DMS153 treated with DMSO at 0.1 percent for 48 hours (cell line): Measurements from ENCODE around the gene MRPL39.

Experiments
- DNase-seq: peaks from one replicate; lab custom pipeline; 2025; ENCODE audit not compliant: unreplicated experiment; lab: John Stamatoyannopoulos, UW

MRPL39 gene

DNA sequence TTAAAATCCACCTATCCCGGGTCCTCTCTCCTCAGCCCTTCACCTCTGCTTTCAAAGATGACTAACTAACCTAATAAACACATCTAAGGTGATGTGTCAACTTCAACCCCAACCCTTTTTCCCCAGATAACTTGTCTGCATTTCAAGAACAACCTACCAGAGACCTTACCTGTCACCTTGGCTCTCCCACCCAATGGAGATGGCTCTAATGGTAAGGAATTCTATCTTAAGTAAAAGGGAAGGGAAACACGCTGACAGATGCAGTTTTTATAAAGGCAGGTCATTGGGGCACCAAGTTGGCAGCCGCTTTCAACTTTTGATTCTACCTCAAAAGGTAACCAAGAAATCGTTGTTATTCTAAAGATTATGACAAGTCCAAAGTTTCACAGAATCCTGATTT is 37.6 kb downstream of the MRPL39 start:
- DNase-seq: no peak

GRCh38 chr21:25569084-25569483 is 38.2 kb downstream of the MRPL39 start:
- DNase-seq: no peak

DNA sequence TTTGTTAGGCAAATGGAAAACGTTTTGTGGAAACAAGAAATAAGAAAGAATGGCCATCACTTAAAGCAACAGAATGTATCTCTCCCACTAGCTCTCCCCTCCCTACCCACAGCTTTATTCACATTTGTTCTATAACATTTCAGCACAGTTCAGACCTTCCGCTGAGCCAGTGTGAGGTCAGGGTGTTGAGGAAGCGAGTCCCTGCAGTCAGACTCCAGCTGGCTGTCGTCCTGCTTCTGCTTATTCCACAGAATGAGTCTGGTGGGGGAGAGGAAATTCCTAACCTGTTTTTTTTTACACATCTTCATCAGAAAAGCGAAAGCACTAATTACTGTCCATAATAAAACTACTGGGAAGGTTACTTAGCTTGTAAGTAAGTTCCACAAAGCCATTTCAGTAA is 39.0 kb downstream of the MRPL39 start:
- DNase-seq: no peak

DNA sequence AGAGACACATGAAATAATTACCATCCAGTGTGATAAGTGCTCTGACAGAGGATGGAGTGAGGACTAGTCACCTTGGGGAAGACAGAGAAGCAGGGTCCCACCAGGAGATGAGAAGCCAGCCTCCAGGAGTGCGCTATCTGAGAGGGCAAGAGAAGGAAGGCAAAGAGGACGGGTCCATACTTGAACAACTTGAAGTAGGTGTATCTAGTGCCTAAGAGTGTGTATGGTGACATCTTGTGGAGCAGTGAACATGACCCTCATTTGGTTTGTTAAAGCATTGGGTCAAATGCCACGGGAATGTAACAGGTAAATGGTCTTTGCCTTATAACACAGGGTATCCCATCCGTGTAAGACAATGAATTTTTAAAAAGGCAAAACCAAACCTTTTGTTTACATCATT is 39.8 kb downstream of the MRPL39 start:
- no peak for DNase-seq

- no peak for DNase-seq
Measured at GRCh38 chr21:25566645-25567044, 40.6 kb downstream of the MRPL39 start.

- DNase-seq: no peak
Measured at GRCh38 chr21:25565272-25566211, 41.7 kb downstream of the MRPL39 start.

- DNase-seq: no peak
Measured at GRCh38 chr21:25564349-25564948, 42.8 kb downstream of the MRPL39 start.

GRCh38 chr21:25563361-25564116 is 43.7 kb downstream of the MRPL39 start:
- DNase-seq: no peak

- DNase-seq: no peak
Measured at GRCh38 chr21:25562660-25563059, 44.6 kb downstream of the MRPL39 start.

GRCh38 chr21:25561668-25562641 is 45.3 kb downstream of the MRPL39 start:
- no peak for DNase-seq

DNA sequence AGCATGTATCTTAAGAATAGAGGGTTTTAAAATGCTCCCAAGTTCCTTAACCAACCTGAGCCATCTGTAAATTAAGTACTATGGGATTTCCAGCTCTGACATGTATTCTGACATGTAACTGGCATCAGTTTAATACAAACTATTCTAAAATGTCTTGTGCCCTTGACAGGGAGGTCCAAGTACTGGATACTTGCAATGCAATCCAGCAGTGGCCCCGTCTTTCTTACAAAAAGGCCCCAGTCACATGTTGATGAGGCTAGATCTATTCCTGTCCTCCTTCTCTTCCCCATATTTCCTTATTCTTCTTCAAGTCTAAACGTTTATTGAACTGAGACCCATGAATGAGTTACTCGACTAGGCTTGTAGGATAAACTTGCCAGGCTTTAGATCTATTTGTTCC is 46.4 kb downstream of the MRPL39 start:
- no peak for DNase-seq

- no peak for DNase-seq
Measured at GRCh38 chr21:25560271-25560685, 47.0 kb downstream of the MRPL39 start.

DNA sequence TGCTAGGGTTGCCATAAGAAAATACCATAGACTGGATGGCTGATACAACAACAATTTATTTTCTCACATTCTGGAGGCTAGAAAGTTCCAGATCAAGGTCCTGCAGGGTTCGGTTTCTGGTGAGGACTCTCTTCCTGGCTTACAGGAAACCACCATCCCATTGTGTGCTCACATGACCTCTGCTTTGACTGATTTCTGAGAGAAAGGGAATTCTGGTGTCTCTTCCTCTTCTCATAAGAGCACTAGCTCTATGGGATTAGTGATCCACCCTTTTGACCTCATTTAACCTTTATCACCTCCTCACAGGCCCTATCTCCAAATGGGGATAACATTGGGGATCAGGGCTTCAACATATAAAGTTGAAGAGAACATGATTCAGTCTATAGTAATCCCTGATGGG is 47.5 kb downstream of the MRPL39 start:
- DNase-seq: no peak

GRCh38 chr21:25558123-25558522 is 49.2 kb downstream of the MRPL39 start:
- no peak for DNase-seq

DNA sequence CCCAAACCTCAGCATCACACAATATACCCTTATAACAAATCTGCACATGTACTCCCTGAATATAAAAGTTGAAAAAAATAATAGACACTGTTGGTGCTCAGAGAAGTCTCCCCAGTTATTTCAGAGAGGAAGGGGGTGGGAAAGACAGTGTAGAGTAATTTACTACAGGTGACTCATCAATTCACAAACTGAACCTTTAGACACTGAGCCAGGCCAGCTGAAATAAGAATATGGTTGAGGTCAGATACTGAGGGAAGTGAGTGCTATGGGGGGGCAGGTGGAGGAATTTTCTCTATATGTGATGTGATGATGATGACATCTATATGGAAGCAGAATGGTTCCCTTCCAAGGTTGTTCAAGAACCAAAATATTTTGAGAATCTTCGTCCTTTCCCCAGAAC is 50.1 kb downstream of the MRPL39 start:
- no peak for DNase-seq

DNA sequence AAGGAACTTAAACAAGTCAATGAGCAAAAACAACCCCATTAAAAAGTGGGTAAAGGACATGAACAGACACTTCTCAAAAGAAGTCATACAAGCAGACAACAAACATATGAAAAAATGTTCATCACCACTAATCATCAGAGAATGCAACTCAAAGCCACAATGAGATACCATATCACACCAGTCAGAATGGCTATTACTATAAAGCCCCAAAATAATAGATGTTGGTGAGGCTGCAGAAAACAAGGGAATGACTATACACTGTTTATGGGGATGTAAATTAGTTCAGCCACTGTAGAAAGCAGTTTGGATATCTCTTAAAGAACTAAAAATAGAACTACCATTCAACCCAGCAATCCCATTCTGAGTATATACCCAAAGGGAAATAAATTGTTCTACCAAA is 51.2 kb downstream of the MRPL39 start:
- DNase-seq: no peak

GRCh38 chr21:25555492-25555891 is 51.8 kb downstream of the MRPL39 start:
- DNase-seq: no peak

DNA sequence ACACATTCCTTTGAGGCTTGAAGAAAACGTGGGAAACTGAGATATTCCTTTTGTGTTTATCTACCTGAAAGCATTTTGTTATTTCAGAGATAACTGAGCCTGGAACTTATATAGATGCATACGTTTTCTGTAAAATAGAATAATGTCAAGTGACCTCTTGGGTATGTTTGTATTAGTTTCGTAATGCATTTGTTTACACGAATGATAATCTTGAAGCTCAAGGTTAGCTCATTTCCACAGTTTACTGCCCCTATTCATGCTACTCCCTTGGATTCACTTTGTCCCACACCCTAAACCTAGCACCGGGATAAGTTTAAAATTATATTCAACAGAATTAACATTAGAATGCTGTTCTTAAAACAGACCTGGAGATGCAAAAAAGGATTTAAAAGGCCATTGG is 54.4 kb downstream of the MRPL39 start:
- no peak for DNase-seq

- DNase-seq: no peak
Measured at GRCh38 chr21:25551569-25551968, 55.7 kb downstream of the MRPL39 start.

DNA sequence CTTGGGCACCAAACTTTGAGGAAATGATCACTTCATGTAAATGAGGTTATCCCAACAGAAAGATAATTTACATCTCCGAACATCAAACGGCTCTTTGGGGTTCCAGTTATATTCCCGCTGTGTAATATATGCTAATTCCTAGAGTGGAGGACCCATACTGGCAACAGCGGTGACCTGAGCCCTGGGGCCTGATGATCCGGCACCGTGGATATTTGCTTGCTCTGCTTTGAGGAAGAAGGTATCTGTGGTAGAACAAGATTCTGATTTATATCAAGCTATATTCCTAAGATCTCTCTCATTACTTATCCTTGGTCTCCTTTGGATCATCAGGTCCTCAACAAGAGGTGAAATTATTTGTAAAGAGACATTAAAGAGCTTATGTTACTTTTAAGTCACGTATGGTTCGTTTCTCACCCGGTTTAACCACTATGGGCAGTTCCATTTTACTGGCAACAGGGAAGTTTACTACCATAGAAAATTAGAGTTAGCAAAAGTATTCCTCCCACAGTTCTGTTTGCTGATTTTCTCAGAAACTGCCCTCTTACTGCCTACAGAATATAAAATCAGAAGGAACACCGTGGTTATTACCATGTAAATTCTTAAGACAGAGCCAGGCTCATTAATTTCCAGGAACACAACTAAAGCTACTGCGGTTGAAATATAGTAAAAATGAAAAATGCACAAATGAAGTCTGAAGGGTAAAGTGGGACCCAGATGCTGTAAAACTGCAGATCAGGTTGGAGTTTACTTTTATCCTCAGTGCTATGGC is 56.7 kb downstream of the MRPL39 start:
- no peak for DNase-seq
